ENCODE data around the gene EIF4G3. TPM values are rescaled to one million over a fixed set of nuclear protein-coding genes. Genes with fewer than 3 reads are reported as not detected.

Gene EIF4G3
- total RNA-seq, 4 donors from 2014 or later: 56.6 to 131 (median 70.8) TPM

- no peak for TF ChIP-seq CTCF (IDR thresholded peaks at IDR 0.05)
- TF ChIP-seq POLR2A (IDR thresholded peaks at IDR 0.05): no peak
- Histone ChIP-seq H3K36me3 (peaks cover 0 to 4% (median 0%) of the 10 kb centered on the region in 3 donors), H3K27me3 (no peaks in the 10 kb centered on the region), H3K27ac (no peak overlapping the region), H3K9me3 (no peaks in the 10 kb centered on the region), H3K4me1 (peaks cover 0 to 11% (median 0%) of the 10 kb centered on the region in 4 donors), H3K4me3 (no peak overlapping the region)
- no peak for DNase-seq
Observed at GRCh38 chr1:21124846-21125245, 51.9 kb downstream of the EIF4G3 start.

GRCh38 chr1:21123287-21123948 is 53.3 kb downstream of the EIF4G3 start:
- H3K27ac ChIP-seq: no peak overlapping the region
- peaks cover 0 to 4% (median 0%) of the 10 kb centered on the region in 3 donors for H3K36me3 ChIP-seq
- TF ChIP-seq CTCF (IDR thresholded peaks at IDR 0.05) (no peak), POLR2A (IDR thresholded peaks at IDR 0.05) (no peak)
- no peaks in the 10 kb centered on the region for H3K9me3 ChIP-seq
- DNase-seq: no peak
- no peak overlapping the region for H3K4me3 ChIP-seq
- H3K4me1 ChIP-seq: peaks cover 0 to 11% (median 0%) of the 10 kb centered on the region in 4 donors
- H3K27me3 ChIP-seq: no peaks in the 10 kb centered on the region

DNA sequence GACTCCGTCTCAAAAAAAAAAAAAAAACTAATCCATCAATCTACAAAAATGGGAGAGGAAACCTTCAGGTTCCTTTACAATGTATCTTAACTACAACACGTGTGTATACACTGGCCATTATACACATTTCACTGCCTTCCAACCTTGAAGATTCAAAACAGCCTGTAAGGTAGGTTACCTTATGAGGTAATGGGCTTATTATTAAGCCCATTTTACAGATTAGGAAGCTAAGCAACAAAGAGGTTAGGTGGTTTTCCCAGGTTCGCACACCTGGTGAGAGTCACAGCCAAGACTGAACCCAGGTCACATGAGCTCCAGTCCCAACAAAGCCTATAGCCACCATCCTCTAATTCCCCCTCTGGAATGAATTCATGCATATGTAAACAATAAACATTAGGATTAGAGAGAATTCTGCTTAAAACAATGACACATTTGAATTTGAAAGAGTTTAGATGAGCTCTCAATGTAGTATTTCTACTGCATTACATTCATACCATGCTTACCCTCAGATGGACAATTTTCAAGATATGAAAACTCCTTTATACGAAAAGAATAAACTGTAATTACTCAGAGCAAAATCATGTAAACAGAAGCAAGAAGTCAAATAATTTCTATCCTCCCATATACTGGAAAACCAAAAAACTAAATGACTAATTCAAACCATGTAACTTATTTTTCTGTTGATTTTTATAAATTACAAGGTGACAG is 54.8 kb downstream of the EIF4G3 start:
- H3K9me3 ChIP-seq: no peaks in the 10 kb centered on the region
- TF ChIP-seq CTCF (IDR thresholded peaks at IDR 0.05) (no peak), POLR2A (IDR thresholded peaks at IDR 0.05) (no peak)
- H3K27ac ChIP-seq: no peak overlapping the region
- no peak for DNase-seq
- peaks cover 0 to 4% (median 0%) of the 10 kb centered on the region in 3 donors for H3K36me3 ChIP-seq
- no peak overlapping the region for H3K4me3 ChIP-seq
- H3K27me3 ChIP-seq: no peaks in the 10 kb centered on the region
- H3K4me1 ChIP-seq: peaks cover 0 to 23% (median 4%) of the 10 kb centered on the region in 4 donors

DNA sequence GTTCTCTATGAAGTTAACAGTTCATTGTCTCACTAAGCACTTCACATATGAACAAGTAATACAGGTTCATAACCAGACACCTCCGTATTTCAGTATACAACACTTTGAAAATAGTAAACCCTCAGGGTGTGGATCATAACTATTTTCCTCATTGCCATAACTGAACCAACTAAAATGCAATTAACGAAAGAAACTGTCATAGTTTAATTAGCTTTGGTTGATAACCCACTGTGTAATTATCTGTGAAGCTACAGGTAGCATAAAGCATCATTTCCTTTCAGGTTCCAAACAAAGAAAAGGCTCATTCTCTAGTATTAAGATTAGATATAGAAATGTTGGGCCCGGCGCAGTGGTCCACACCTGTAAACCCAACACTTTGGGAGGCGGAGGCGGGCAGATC is 58.5 kb downstream of the EIF4G3 start:
- DNase-seq: no peak
- no peak overlapping the region for H3K27ac ChIP-seq
- no peaks in the 10 kb centered on the region for H3K27me3 ChIP-seq
- no peak overlapping the region for H3K4me3 ChIP-seq
- no peaks in the 10 kb centered on the region for H3K36me3 ChIP-seq
- H3K9me3 ChIP-seq: no peaks in the 10 kb centered on the region
- H3K4me1 ChIP-seq: peaks cover 0 to 19% (median 4%) of the 10 kb centered on the region in 4 donors
- no peak for TF ChIP-seq CTCF (IDR thresholded peaks at IDR 0.05)
- TF ChIP-seq POLR2A (IDR thresholded peaks at IDR 0.05): no peak

DNA sequence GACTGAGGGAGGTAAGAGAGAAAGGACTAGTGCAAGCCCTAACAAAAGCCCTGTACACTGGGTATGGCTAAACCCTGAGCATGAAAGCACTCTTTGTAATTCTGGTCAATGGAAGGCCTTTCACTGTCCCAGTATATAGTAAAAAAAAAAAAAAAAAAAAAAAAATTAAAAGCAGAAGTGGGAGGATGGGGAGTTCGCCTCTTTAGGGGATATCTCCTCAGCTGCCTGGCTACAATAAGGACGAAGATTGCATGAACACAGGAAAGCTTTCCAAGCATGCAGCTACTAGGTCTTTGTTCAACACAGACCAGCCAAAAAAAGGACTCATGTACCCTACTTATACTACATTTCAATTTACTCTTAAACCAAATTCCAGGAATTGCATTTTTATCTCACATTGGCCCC is 59.1 kb downstream of the EIF4G3 start:
- H3K27me3 ChIP-seq: no peaks in the 10 kb centered on the region
- no peak overlapping the region for H3K4me3 ChIP-seq
- H3K27ac ChIP-seq: no peak overlapping the region
- H3K4me1 ChIP-seq: peaks cover 0 to 21% (median 4%) of the 10 kb centered on the region in 4 donors
- TF ChIP-seq CTCF (IDR thresholded peaks at IDR 0.05) (no peak), POLR2A (IDR thresholded peaks at IDR 0.05) (no peak)
- H3K36me3 ChIP-seq: no peaks in the 10 kb centered on the region
- no peaks in the 10 kb centered on the region for H3K9me3 ChIP-seq
- no peak for DNase-seq
